Fibroblast of the conjunctiva (primary cell): Measurements from ENCODE around the gene EID3.
"Not testable (repeated sequence)": the region's sequence is repeated elsewhere in the genome, so short reads cannot be mapped to it uniquely, and the experiment has no call there.

Source experiments
- DNase-seq: peaks from one replicate; pipeline ENCODE4 v3.0.0-alpha.2; 2010; ENCODE audit warnings: low read depth

EID3 gene

GRCh38 chr12:104290320-104290719 lies 13.2 kb upstream of the EID3 start:
- no peak for DNase-seq

- no peak for DNase-seq
These were observed 12.7 kb upstream of the EID3 start for GRCh38 chr12:104290855-104291254.

GRCh38 chr12:104291867-104292524 lies 11.5 kb upstream of the EID3 start:
- DNase-seq = no peak

GRCh38 chr12:104292872-104293794 lies 10.4 kb upstream of the EID3 start:
- DNase-seq = no peak

DNA sequence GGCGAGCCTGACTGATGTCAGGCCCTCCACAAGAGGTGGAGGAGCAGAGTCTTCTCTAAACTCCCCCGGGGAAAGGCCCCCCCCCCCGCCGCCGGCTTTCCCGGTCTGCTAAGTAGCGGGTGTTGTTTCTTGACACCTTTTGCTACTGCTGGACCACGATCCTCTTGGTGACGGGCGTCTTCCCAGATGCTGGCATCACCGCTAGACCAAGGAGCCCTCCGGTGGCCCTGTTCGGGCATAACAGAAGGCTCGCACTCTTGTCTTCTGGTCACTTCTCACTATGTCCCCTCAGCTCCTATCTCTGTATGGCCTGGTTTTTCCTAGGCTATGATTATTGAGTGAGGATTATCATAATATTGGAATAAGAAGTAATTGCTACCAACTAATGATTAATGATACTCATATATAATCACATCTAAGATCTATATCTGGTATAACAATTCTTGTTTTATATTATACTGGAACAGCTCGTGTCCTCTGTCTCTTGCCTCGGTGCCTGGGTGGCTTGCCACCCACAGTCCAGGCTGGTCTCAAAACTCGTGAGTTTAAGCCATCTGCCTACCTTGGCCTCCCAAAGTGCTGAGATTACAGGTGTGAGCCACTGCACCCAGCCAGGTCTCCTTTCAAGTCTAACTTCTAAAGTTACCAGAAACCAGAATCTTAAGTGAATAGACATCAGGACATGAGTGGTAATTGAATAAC lies 9.2 kb upstream of the EID3 start:
- not testable (repeated sequence) for DNase-seq

- DNase-seq = no peak
These were observed 8.4 kb upstream of the EID3 start for GRCh38 chr12:104294927-104295668.

- DNase-seq = no peak
These were observed 7.6 kb upstream of the EID3 start for GRCh38 chr12:104295954-104296353.

GRCh38 chr12:104296718-104297117 lies 6.8 kb upstream of the EID3 start:
- no peak for DNase-seq

DNA sequence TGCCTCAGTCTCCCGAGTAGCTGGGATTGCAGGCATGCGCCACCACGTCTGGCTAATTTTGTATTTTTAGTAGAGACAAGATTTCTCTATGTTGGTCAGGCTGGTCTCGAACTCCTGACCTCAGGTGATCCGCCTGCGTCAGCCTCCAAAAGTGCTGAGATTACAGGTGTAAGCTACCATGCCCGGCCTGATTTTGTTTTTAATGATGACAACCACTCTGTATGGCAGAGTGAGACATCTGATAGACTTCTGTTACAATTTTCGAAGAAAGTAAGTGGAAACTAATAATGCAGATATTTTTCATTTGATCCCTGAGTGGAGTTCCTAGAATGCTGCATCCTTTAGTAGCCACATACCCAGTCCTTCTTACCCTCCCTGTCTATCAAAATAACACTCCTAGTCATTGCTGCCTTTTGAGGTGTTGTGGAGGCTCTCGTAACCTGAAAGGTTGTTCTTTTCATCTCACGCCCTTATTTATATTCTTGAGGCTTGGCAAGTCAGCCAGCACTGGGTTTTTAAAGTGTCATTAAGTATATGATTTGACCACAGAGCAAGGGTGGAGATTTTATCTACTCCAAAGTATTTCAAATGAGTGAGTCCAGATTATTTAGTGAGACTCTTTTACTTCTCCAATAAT lies 5.9 kb upstream of the EID3 start:
- no peak for DNase-seq

- DNase-seq = no peak
These were observed 3.6 kb upstream of the EID3 start for GRCh38 chr12:104299842-104300481.

- DNase-seq = no peak
These were observed 896 bp downstream of the EID3 start for GRCh38 chr12:104304261-104305009.

DNA sequence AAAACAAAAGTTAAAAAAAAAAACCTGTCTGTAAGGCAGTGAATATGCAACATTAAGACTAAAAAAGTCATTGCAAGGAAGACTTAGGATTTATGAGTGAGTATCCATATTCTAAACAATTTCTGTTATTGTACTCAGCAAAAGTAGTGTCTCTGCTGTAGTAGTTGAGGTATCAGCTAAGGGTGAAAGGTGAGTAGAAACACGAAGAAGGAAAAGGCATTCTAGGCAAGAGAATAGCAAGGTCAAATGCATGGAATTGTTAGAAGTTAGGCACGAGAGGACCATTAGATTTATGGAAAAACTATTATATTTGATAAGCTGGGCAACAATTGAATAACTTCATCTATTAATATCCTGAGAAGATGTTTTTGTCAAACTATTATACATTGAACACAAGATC lies 1.8 kb downstream of the EID3 start:
- DNase-seq = no peak

GRCh38 chr12:104306376-104306775 lies 2.8 kb downstream of the EID3 start:
- no peak for DNase-seq

DNA sequence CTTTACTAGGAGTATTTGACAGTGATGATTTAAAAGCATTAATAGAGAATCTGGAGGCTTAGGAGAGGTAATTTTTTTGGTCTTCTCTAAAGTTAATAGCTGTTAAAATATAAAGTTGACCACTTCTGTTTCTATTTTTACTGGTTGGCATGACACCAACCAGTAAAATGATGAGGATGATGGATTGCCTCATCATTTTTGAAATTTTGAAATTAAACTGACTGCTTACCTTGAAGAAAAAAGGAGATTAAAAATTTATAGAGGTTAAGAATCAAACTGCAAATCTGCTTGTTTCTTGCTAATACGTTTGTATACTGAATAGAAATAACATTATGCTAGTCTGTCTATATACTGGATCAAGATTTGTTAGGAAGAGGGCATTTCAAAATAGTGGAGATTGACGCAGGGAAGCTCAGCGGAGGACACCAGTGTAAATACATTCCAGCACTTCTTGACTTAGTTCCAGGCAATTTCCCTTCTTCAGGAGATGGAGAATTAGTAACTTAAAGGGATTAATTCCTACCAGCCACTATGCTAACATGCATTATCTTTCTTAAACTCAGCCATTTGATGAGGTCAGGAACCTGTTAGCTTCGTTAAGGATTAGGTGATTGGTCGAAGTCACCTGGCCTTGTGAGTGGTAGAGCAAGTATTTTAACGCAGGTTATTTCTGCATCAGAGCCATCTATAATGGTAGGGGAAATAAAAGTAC lies 3.6 kb downstream of the EID3 start:
- DNase-seq = no peak

DNA sequence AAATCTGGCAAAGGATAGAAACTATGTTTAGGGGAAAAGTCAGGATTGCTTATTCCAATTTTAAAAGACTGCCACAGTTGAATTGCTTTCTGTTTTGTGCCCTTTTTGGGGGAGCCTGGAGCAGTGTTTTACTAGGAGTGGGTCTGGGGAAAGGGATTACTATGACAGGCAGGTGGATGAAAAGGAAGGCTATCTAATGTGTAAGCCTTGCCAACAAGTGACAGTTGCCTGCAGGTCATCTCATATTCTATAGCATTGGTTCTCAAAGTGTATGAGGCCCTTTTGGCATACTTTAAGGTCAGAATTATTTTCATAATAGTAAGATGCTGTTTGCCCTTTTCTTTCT lies 4.1 kb downstream of the EID3 start:
- DNase-seq = no peak

DNA sequence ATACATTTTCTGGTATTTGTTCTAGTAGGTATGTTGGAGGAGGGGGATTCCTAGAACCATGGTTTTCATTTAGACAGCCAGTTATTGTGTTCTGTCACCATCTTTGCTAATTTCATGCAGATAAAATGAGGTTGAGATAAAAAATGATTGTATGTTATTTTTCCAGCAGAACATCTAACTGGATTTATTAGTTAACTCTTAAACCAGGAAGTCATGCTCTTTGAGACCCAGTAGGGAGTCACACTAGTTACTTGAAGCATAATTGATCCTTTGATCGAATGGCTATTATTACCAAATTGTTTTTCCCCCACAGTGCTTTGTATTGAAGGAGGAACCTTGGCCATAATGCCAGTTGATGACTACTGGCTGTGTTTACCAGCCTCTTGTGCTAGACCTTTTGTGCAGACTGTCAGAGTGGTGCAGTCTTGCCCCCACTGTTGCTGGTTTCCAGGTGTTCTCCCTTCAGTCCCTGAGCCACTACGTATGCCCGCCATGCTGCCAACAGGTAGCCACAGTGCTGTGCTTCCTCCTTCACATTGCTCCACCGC lies 6.0 kb downstream of the EID3 start:
- DNase-seq = no peak

- no peak for DNase-seq
These were observed 7.5 kb downstream of the EID3 start for GRCh38 chr12:104310751-104311633.

GRCh38 chr12:104312202-104312601 lies 8.7 kb downstream of the EID3 start:
- DNase-seq = no peak

DNA sequence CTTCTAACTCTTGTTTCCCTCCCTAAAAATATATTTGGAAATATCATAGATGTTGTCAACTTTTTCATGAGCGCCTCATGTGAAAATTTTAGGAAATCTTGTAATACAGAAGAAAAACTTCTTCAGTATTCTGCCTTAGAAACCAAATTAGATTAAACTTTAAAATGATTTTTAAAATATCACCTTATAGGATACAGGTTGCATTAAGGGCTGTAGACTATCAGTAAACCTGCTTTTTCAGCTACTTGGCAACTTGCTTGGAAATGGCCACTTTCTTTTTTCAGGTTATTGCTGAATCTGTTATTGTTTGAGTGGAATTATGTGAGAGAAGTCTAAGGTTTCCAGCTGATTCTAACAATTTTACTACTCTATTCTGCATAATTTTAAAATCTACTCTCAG lies 9.1 kb downstream of the EID3 start:
- no peak for DNase-seq
